KMS-11 (cell line): Measurements from ENCODE around the gene RAP1GAP2.

Experiments
- H2AFZ ChIP-seq: fragments of 200-600 bp; sonication (generic); 2 replicates; pipeline ENCODE4 v1.6.1; 2016; ENCODE audit warnings: antibody characterized with exemption, mixed run types, low read depth
- H3K27ac ChIP-seq: fragments of 200-600 bp; sonication (generic); 2 replicates; pipeline ENCODE4 v1.6.1; 2016; ENCODE audit warnings: mild to moderate bottlenecking, mixed run types
- H3K27me3 ChIP-seq: fragments of 200-600 bp; sonication (generic); 2 replicates; pipeline ENCODE4 v1.6.1; 2017; ENCODE audit warnings: mild to moderate bottlenecking, low read depth, mixed run types, moderate library complexity; ENCODE audit not compliant: insufficient read depth
- H3K36me3 ChIP-seq: fragments of 200-600 bp; sonication (generic); 2 replicates; pipeline ENCODE4 v1.6.1; 2017; ENCODE audit warnings: mild to moderate bottlenecking, mixed run types; ENCODE audit not compliant: insufficient read depth
- H3K4me1 ChIP-seq: fragments of 200-600 bp; sonication (generic); 2 replicates; pipeline ENCODE4 v1.6.1; 2016; ENCODE audit warnings: mild to moderate bottlenecking, low read depth, mixed run types; ENCODE audit not compliant: poor library complexity, severe bottlenecking
- H3K4me2 ChIP-seq: fragments of 200-600 bp; sonication (generic); 2 replicates; pipeline ENCODE4 v1.7.0; 2016; ENCODE audit warnings: mild to moderate bottlenecking, mixed run types
- H3K4me3 ChIP-seq: fragments of 200-600 bp; sonication (generic); IDR thresholded peaks from 2 replicates; pipeline ENCODE4 v1.6.1; 2017; ENCODE audit warnings: low read depth, low read length, mixed read lengths; ENCODE audit not compliant: insufficient read depth
- H3K79me2 ChIP-seq: fragments of 200-600 bp; sonication (generic); 2 replicates; pipeline ENCODE4 v1.6.1; 2016; ENCODE audit warnings: low read depth, mixed run types; ENCODE audit not compliant: insufficient read depth
- H3K9ac ChIP-seq: fragments of 200-600 bp; sonication (generic); 2 replicates; pipeline ENCODE4 v1.6.1; 2016; ENCODE audit warnings: mild to moderate bottlenecking, mixed run types
- H4K20me1 ChIP-seq: fragments of 200-600 bp; sonication (generic); 2 replicates; pipeline ENCODE4 v1.6.1; 2016; ENCODE audit warnings: mild to moderate bottlenecking, mixed run types; ENCODE audit not compliant: insufficient read depth
- CTCF ChIP-seq: fragments of 200-600 bp; sonication (generic); conservative IDR thresholded peaks from 2 replicates; pipeline ENCODE4 v1.6.1; 2017; ENCODE audit warnings: low read depth, mild to moderate bottlenecking, antibody characterized with exemption, low read length, moderate library complexity, mixed read lengths

The RAP1GAP2 gene

GRCh38 chr17:2796164-2797125, at the start of gene RAP1GAP2:
Gene RAP1GAP2 (plus strand): TSS chr17:2796438. CDS start chr17:2796528, 90 bp downstream.
- H3K4me1 ChIP-seq = no peaks in the 10 kb centered on the region
- H3K36me3 ChIP-seq = no peaks in the 10 kb centered on the region
- H3K27ac ChIP-seq = no peak within 1 kb of the TSS
- peaks cover 32% of the 10 kb centered on the region for H3K27me3 ChIP-seq
- no peak within 1 kb of the TSS for H3K9ac ChIP-seq
- H3K79me2 ChIP-seq = no peaks in the 10 kb centered on the region
- H3K4me3 ChIP-seq = no peak within 1 kb of the TSS
- H3K4me2 ChIP-seq = no peak within 1 kb of the TSS
- H2AFZ ChIP-seq = no peak within 1 kb of the TSS; the same call in 1 of the 2 replicates
- no peaks in the 10 kb centered on the region for H4K20me1 ChIP-seq
- TF ChIP-seq CTCF = no peak

GRCh38 chr17:2749058-2749783, 47.0 kb upstream of the RAP1GAP2 start, which contains the start of gene CCDC92B:
Gene CCDC92B (minus strand): TSS chr17:2749652. CDS start chr17:2735145, 14,507 bp downstream.
- Histone ChIP-seq H3K36me3 (no peaks in the 10 kb centered on the region), H3K79me2 (no peaks in the 10 kb centered on the region), H4K20me1 (no peaks in the 10 kb centered on the region), H3K27me3 (peaks cover 45% of the 10 kb centered on the region; the same call in 1 of the 2 replicates), H3K4me2 (no peak within 1 kb of the TSS), H3K27ac (no peak within 1 kb of the TSS), H3K9ac (no peak within 1 kb of the TSS), H3K4me1 (no peaks in the 10 kb centered on the region), H2AFZ (no peak within 1 kb of the TSS), H3K4me3 (no peak within 1 kb of the TSS)
- no peak for TF ChIP-seq CTCF

GRCh38 chr17:2749784-2750181, 46.5 kb upstream of the RAP1GAP2 start:
- Histone ChIP-seq H3K4me3 (no peak overlapping the region), H3K27me3 (peaks cover 39% of the 10 kb centered on the region; the same call in 1 of the 2 replicates), H4K20me1 (no peaks in the 10 kb centered on the region), H3K4me1 (no peaks in the 10 kb centered on the region), H3K36me3 (no peaks in the 10 kb centered on the region), H3K4me2 (no peak overlapping the region), H3K9ac (no peak overlapping the region), H2AFZ (no peak overlapping the region), H3K27ac (no peak overlapping the region), H3K79me2 (no peaks in the 10 kb centered on the region)
- TF ChIP-seq CTCF = no peak

- Histone ChIP-seq H3K4me1 (no peaks in the 10 kb centered on the region), H3K36me3 (no peaks in the 10 kb centered on the region), H4K20me1 (no peaks in the 10 kb centered on the region), H3K79me2 (no peaks in the 10 kb centered on the region), H3K27me3 (peaks cover 32% of the 10 kb centered on the region; the same call in 1 of the 2 replicates), H3K4me2 (no peak overlapping the region), H3K9ac (no peak overlapping the region), H3K4me3 (no peak overlapping the region), H2AFZ (no peak overlapping the region), H3K27ac (no peak overlapping the region)
- no peak for TF ChIP-seq CTCF
These were observed 45.5 kb upstream of the RAP1GAP2 start for GRCh38 chr17:2750721-2751120.
